ENCODE data around the gene RAB21.
A peak's percentile ranks its signal among the peaks of the same experiment; 100 is the strongest.

Gene RAB21

GRCh38 chr12:71754461-71755145 is at the start of gene RAB21:
RAB21 (plus strand) TSS chr12:71754863; CDS start chr12:71755130, 267 bp downstream.
- peaks cover 42% of the 10 kb centered on the region for H3K4me1 Mint-ChIP-seq
- no peaks in the 10 kb centered on the region for H3K9me3 Mint-ChIP-seq
- DNase-seq (ENCODE audit: low spot score in 2 of 2) (peak; percentile 96 to 98), ATAC-seq (replicated peaks; ENCODE audit: extremely low read depth, poor library complexity, severe bottlenecking) (peak; percentile 94)
- peaks cover 18% of the 10 kb centered on the region for H3K36me3 Mint-ChIP-seq (ENCODE audit: insufficient read depth)
- H3K27ac Mint-ChIP-seq (ENCODE audit: low read depth): peak within 1 kb of the TSS; percentile 98
- H3K27me3 Mint-ChIP-seq: peaks cover 34% of the 10 kb centered on the region
- H3K4me3 Mint-ChIP-seq: peak within 1 kb of the TSS; percentile 87

GRCh38 chr12:71704920-71705319 is 49.7 kb upstream of the RAB21 start:
- no peak overlapping the region for H3K27ac Mint-ChIP-seq (ENCODE audit: low read depth)
- no peak for ATAC-seq (replicated peaks; ENCODE audit: extremely low read depth, poor library complexity, severe bottlenecking)
- H3K27me3 Mint-ChIP-seq: no peaks in the 10 kb centered on the region
- no peak overlapping the region for H3K4me3 Mint-ChIP-seq
- no peaks in the 10 kb centered on the region for H3K9me3 Mint-ChIP-seq
- peaks cover 8% of the 10 kb centered on the region for H3K4me1 Mint-ChIP-seq
- DNase-seq (ENCODE audit: low spot score in 2 of 2): no peak
- peaks cover 13% of the 10 kb centered on the region for H3K36me3 Mint-ChIP-seq (ENCODE audit: insufficient read depth)

- peaks cover 8% of the 10 kb centered on the region for H3K4me1 Mint-ChIP-seq
- no peak overlapping the region for H3K4me3 Mint-ChIP-seq
- peaks cover 18% of the 10 kb centered on the region for H3K27me3 Mint-ChIP-seq
- H3K9me3 Mint-ChIP-seq: peaks cover 15% of the 10 kb centered on the region
- peaks cover 5% of the 10 kb centered on the region for H3K36me3 Mint-ChIP-seq (ENCODE audit: insufficient read depth)
- no peak overlapping the region for H3K27ac Mint-ChIP-seq (ENCODE audit: low read depth)
- ATAC-seq (replicated peaks; ENCODE audit: extremely low read depth, poor library complexity, severe bottlenecking): no peak
- DNase-seq (ENCODE audit: low spot score in 2 of 2): no peak
These were observed 46.0 kb upstream of the RAB21 start for GRCh38 chr12:71708658-71709057.

- H3K36me3 Mint-ChIP-seq (ENCODE audit: insufficient read depth): peaks cover 1% of the 10 kb centered on the region
- ATAC-seq (replicated peaks; ENCODE audit: extremely low read depth, poor library complexity, severe bottlenecking) (no peak), DNase-seq (ENCODE audit: low spot score in 2 of 2) (no peak)
- H3K27me3 Mint-ChIP-seq: peaks cover 18% of the 10 kb centered on the region
- no peak overlapping the region for H3K4me3 Mint-ChIP-seq
- peaks cover 15% of the 10 kb centered on the region for H3K9me3 Mint-ChIP-seq
- H3K27ac Mint-ChIP-seq (ENCODE audit: low read depth): no peak overlapping the region
- peaks cover 8% of the 10 kb centered on the region for H3K4me1 Mint-ChIP-seq
These were observed 44.2 kb upstream of the RAB21 start for GRCh38 chr12:71710276-71711125.

GRCh38 chr12:71718611-71719010 is 36.1 kb upstream of the RAB21 start:
- H3K4me3 Mint-ChIP-seq: no peak overlapping the region
- DNase-seq (ENCODE audit: low spot score in 2 of 2) (no peak), ATAC-seq (replicated peaks; ENCODE audit: extremely low read depth, poor library complexity, severe bottlenecking) (no peak)
- H3K36me3 Mint-ChIP-seq (ENCODE audit: insufficient read depth): no peaks in the 10 kb centered on the region
- no peaks in the 10 kb centered on the region for H3K9me3 Mint-ChIP-seq
- H3K27ac Mint-ChIP-seq (ENCODE audit: low read depth): no peak overlapping the region
- peaks cover 16% of the 10 kb centered on the region for H3K27me3 Mint-ChIP-seq
- H3K4me1 Mint-ChIP-seq: no peaks in the 10 kb centered on the region

GRCh38 chr12:71719647-71720370 is 34.9 kb upstream of the RAB21 start:
- H3K4me1 Mint-ChIP-seq: no peaks in the 10 kb centered on the region
- ATAC-seq (replicated peaks; ENCODE audit: extremely low read depth, poor library complexity, severe bottlenecking): no peak
- no peaks in the 10 kb centered on the region for H3K9me3 Mint-ChIP-seq
- no peak overlapping the region for H3K27ac Mint-ChIP-seq (ENCODE audit: low read depth)
- no peak for DNase-seq (ENCODE audit: low spot score in 2 of 2)
- peaks cover 16% of the 10 kb centered on the region for H3K27me3 Mint-ChIP-seq
- H3K36me3 Mint-ChIP-seq (ENCODE audit: insufficient read depth): no peaks in the 10 kb centered on the region
- H3K4me3 Mint-ChIP-seq: no peak overlapping the region

- Mint-ChIP-seq H3K9me3 (no peaks in the 10 kb centered on the region), H3K27ac (ENCODE audit: low read depth) (no peak overlapping the region), H3K36me3 (ENCODE audit: insufficient read depth) (no peaks in the 10 kb centered on the region), H3K4me1 (no peaks in the 10 kb centered on the region), H3K27me3 (peaks cover 26% of the 10 kb centered on the region), H3K4me3 (no peak overlapping the region)
- no peak for DNase-seq (ENCODE audit: low spot score in 2 of 2)
- no peak for ATAC-seq (replicated peaks; ENCODE audit: extremely low read depth, poor library complexity, severe bottlenecking)
These were observed 32.7 kb upstream of the RAB21 start for GRCh38 chr12:71721783-71722505.

- Mint-ChIP-seq H3K27me3 (peaks cover 16% of the 10 kb centered on the region), H3K9me3 (no peaks in the 10 kb centered on the region)
These were observed 29.7 kb upstream of the RAB21 start for GRCh38 chr12:71725011-71725410.

GRCh38 chr12:71726548-71726947 is 28.1 kb upstream of the RAB21 start:
- Mint-ChIP-seq H3K4me1 (no peaks in the 10 kb centered on the region), H3K36me3 (ENCODE audit: insufficient read depth) (no peaks in the 10 kb centered on the region), H3K4me3 (no peak overlapping the region), H3K27ac (ENCODE audit: low read depth) (no peak overlapping the region), H3K9me3 (no peaks in the 10 kb centered on the region), H3K27me3 (peaks cover 16% of the 10 kb centered on the region)
- ATAC-seq (replicated peaks; ENCODE audit: extremely low read depth, poor library complexity, severe bottlenecking): no peak
- no peak for DNase-seq (ENCODE audit: low spot score in 2 of 2)

More at GRCh38 chr12:71725011-71725410, 29.7 kb upstream of the RAB21 start:
- ATAC-seq (replicated peaks; ENCODE audit: extremely low read depth, poor library complexity, severe bottlenecking) (no peak), DNase-seq (ENCODE audit: low spot score in 2 of 2) (no peak)
- Mint-ChIP-seq H3K36me3 (ENCODE audit: insufficient read depth) (no peaks in the 10 kb centered on the region), H3K4me3 (no peak overlapping the region), H3K27ac (ENCODE audit: low read depth) (no peak overlapping the region), H3K4me1 (no peaks in the 10 kb centered on the region)

- Mint-ChIP-seq H3K27me3 (peaks cover 16% of the 10 kb centered on the region), H3K27ac (ENCODE audit: low read depth) (no peak overlapping the region), H3K4me1 (no peaks in the 10 kb centered on the region), H3K9me3 (no peaks in the 10 kb centered on the region), H3K36me3 (ENCODE audit: insufficient read depth) (no peaks in the 10 kb centered on the region), H3K4me3 (no peak overlapping the region)
- no peak for ATAC-seq (replicated peaks; ENCODE audit: extremely low read depth, poor library complexity, severe bottlenecking)
- no peak for DNase-seq (ENCODE audit: low spot score in 2 of 2)
These were observed 26.7 kb upstream of the RAB21 start for GRCh38 chr12:71727958-71728357.

GRCh38 chr12:71730936-71731335 is 23.7 kb upstream of the RAB21 start:
- no peak for ATAC-seq (replicated peaks; ENCODE audit: extremely low read depth, poor library complexity, severe bottlenecking)
- Mint-ChIP-seq H3K27ac (ENCODE audit: low read depth) (no peak overlapping the region), H3K4me3 (no peak overlapping the region), H3K27me3 (peaks cover 7% of the 10 kb centered on the region), H3K4me1 (no peaks in the 10 kb centered on the region), H3K9me3 (no peaks in the 10 kb centered on the region), H3K36me3 (ENCODE audit: insufficient read depth) (no peaks in the 10 kb centered on the region)
- DNase-seq (ENCODE audit: low spot score in 2 of 2): no peak
